ENCODE measurements around the gene CBLN2.

GRCh38 chr18:72502671-72503431 is 41.3 kb downstream of the CBLN2 start:
- TF ChIP-seq CTCF (conservative IDR thresholded peaks at IDR 0.05; ENCODE audit: low read length) (no peak), EZH2phosphoT487 (IDR thresholded peaks at IDR 0.05; ENCODE audit: borderline replicate concordance) (no peak)
